K562 (cell line): ENCODE measurements around the gene EGFL7. TPM values are rescaled to one million over a fixed set of nuclear protein-coding genes. Genes with fewer than 3 reads are reported as not detected.

Experiments used
- ATAC-seq: fragments of 200-7000 bp; cut with Tn5 transposase; 3 replicates; pipeline ENCODE4 v1.9.1; 2020; ENCODE audit warnings: moderate library complexity
- BruUV-seq: library from RNA; stranded (reverse); fragments of 400-500 nt; replicated peaks from 2 replicates; lab custom pipeline; 2021; lab: Mats Ljungman, UMichigan
- CTCF ChIA-PET: fragments of 300-600 bp; formaldehyde crosslinking; extraction: SDS; loops from one replicate; lab custom pipeline; 2021; ENCODE audit warnings: low intra/inter-chr PET ratio; lab: Yijun Ruan, JAX
- POLR2A ChIA-PET: fragments of 300-600, 350-650 bp; sonication (Branson Sonifier 250); formaldehyde crosslinking; extraction: SDS; loops from one replicate; lab custom pipeline; 2021; ENCODE audit warnings: antibody characterized with exemption, inconsistent platforms; lab: Yijun Ruan, JAX
- DNase-seq, 4 experiments: peaks; one replicate each; pipeline versions ENCODE4 v3.0.0 to v3.0.0-alpha.2; 2011 to 2018; ENCODE audit warnings: low spot score in 3 of 4, mixed read lengths in 3 of 4; ENCODE audit errors: extremely low read depth in 1 of 4
- FAIRE-seq: peaks from 2 replicates; lab custom pipeline; 2011; peaks lifted over from hg19 to GRCh38; lab: Jason Lieb, UNC
- H2AFZ ChIP-seq: 2 replicates; pipeline ENCODE4 v1.6.0; 2011; ENCODE audit warnings: low read depth, low read length, control low read depth, inconsistent platforms
- H3K27ac ChIP-seq: fragments of 200-600 bp; 3 replicates; pipeline ENCODE4 v1.8.0; 2011; ENCODE audit warnings: low read depth, mild to moderate bottlenecking, control low read depth, inconsistent platforms, low read length, moderate library complexity, mixed read lengths; ENCODE audit errors: extremely low read depth
- H3K27me3 ChIP-seq, 2 experiments: fragments of 300-600 bp in 1 of 2; 2 replicates in 1 of 2; 3 replicates in 1 of 2; pipeline versions ENCODE4 v1.6.0 to v1.8.0; 2011; ENCODE audit warnings: inconsistent platforms in 2 of 2, low read length in 2 of 2, mild to moderate bottlenecking in 1 of 2, mixed read lengths in 1 of 2, moderate library complexity in 1 of 2; ENCODE audit not compliant: control insufficient read depth in 2 of 2, insufficient read depth in 2 of 2
- H3K36me3 ChIP-seq: fragments of 300-600 bp; 3 replicates; pipeline ENCODE4 v1.8.0; 2011; ENCODE audit warnings: mild to moderate bottlenecking, low read length, inconsistent platforms; ENCODE audit not compliant: control insufficient read depth, insufficient read depth
- H3K4me1 ChIP-seq, 2 experiments: fragments of 200-600 bp in 1 of 2; replicated peaks in 1 of 2; 2 replicates in 1 of 2; 3 replicates in 1 of 2; pipeline versions ENCODE4 v1.5.1 to v1.8.0; 2011; ENCODE audit warnings: inconsistent platforms in 2 of 2, low read length in 2 of 2, mild to moderate bottlenecking in 1 of 2, mixed read lengths in 1 of 2, moderate library complexity in 1 of 2; ENCODE audit not compliant: control insufficient read depth in 2 of 2, insufficient read depth in 2 of 2
- H3K4me2 ChIP-seq: 2 replicates; pipeline ENCODE4 v1.6.1; 2011; ENCODE audit warnings: low read length, control low read depth, inconsistent platforms, mixed read lengths; ENCODE audit not compliant: insufficient read depth
- H3K4me3 ChIP-seq: fragments of 200-600 bp; sonication (generic), shearing (Covaris generic); 2 replicates; pipeline ENCODE4 v1.5.1; 2016; ENCODE audit warnings: control low read depth, inconsistent platforms
- H3K79me2 ChIP-seq: fragments of 200-600 bp; 3 replicates; pipeline ENCODE4 v1.8.0; 2011; ENCODE audit warnings: low read length, inconsistent platforms; ENCODE audit not compliant: control insufficient read depth, insufficient read depth
- H3K9ac ChIP-seq, 2 experiments: 2 replicates each; pipeline versions ENCODE4 v1.6.0 to v1.6.1; 2011; ENCODE audit warnings: low read depth in 2 of 2, low read length in 2 of 2, control low read depth in 1 of 2, inconsistent platforms in 1 of 2, mild to moderate bottlenecking in 1 of 2, mixed read lengths in 1 of 2; ENCODE audit not compliant: insufficient read depth in 1 of 2
- H3K9me1 ChIP-seq: one replicate; pipeline ENCODE4 v1.6.0; 2011; ENCODE audit warnings: inconsistent platforms, mild to moderate bottlenecking, low read length, moderate library complexity; ENCODE audit not compliant: control insufficient read depth, insufficient read depth
- H3K9me3 ChIP-seq: replicated peaks from 2 replicates; pipeline ENCODE4 v1.5.1; 2011; ENCODE audit warnings: low read depth, low read length, inconsistent platforms; ENCODE audit not compliant: control insufficient read depth, insufficient read depth
- H4K20me1 ChIP-seq: replicated peaks from 2 replicates; pipeline ENCODE4 v1.6.1; 2011; ENCODE audit warnings: low read length, inconsistent platforms, mixed read lengths; ENCODE audit not compliant: control insufficient read depth, insufficient read depth
- CREB1 ChIP-seq, 2 experiments: sonication (generic) in 1 of 2; formaldehyde crosslinking in 1 of 2; IDR thresholded peaks; 2 replicates each; pipeline versions ENCODE4 v1.6.1 to v1.8.0; 2012 to 2022; ENCODE audit warnings: inconsistent platforms in 1 of 2, mild to moderate bottlenecking in 1 of 2, missing genetic modification reagents in 1 of 2, moderate library complexity in 1 of 2
- YY1 ChIP-seq, 3 experiments: IDR thresholded peaks; 2 replicates each; pipeline ENCODE4 v1.6.1; 2011; ENCODE audit warnings: low read length in 2 of 3, mild to moderate bottlenecking in 2 of 3, moderate library complexity in 2 of 3, borderline replicate concordance in 1 of 3, control low read depth in 1 of 3, low read depth in 1 of 3; ENCODE audit not compliant: insufficient read depth in 3 of 3, insufficient replicate concordance in 2 of 3, control insufficient read depth in 1 of 3, insufficient read length in 1 of 3; ENCODE audit errors: extremely low read depth in 1 of 3
- ZBTB1 ChIP-seq: sonication (generic); formaldehyde crosslinking; IDR thresholded peaks from 2 replicates; pipeline ENCODE4 v1.8.1; 2023; ENCODE audit warnings: missing genetic modification reagents, low read depth, mild to moderate bottlenecking, borderline replicate concordance
- ZBTB8A ChIP-seq: fragments of 450-650 bp; IDR thresholded peaks from 2 replicates; pipeline ENCODE4 v1.6.1; 2018; ENCODE audit warnings: mild to moderate bottlenecking, moderate library complexity; ENCODE audit not compliant: partially characterized antibody
- ZNF695 ChIP-seq: fragments of 450-650 bp; formaldehyde crosslinking; IDR thresholded peaks from 2 replicates; pipeline ENCODE4 v1.4.0; 2020; ENCODE audit warnings: mild to moderate bottlenecking, moderate library complexity
- WGBS: fragments of 100-300 bp; shearing (Covaris generic); methylation state at CpG from one replicate; pipeline ENCODE4 v1.1.6; 2016; ENCODE audit warnings: low coverage, mixed read lengths; ENCODE audit not compliant: insufficient coverage; ENCODE audit errors: missing lambda C conversion rate; 5-methylcytosine and 5-hydroxymethylcytosine counted together
- in situ Hi-C: fragments of 300-500 bp; cut with MboI; formaldehyde crosslinking; loops from 4 replicates; pipeline ENCODE4 v1.15.0; 2018; ENCODE audit warnings: inconsistent platforms, mixed read lengths
- intact Hi-C: fragments of 100-400 bp; cut with micrococcal nuclease; formaldehyde crosslinking; loops from 2 replicates; pipeline ENCODE4 v1.14.2; 2022
- polyA plus RNA-seq, 8 experiments: library from polyadenylated mRNA; depleted of rRNA in 4 of 8; stranded (reverse) in 5 of 8; unstranded in 3 of 8; fragments of >200 nt; fragmentation: Nextera tagmentation in 2 of 8; fragmentation: Illumina TruSeq in 1 of 8; extraction: Ambion mirVana in 2 of 8; extraction: Trizol in 1 of 8; gene quantifications; 2 replicates each; pipeline versions ENCODE4 v1.2.1 to v1.2.3, GENCODE V29; 2011 to 2014; ENCODE audit warnings: inconsistent platforms in 1 of 8, missing spikeins in 1 of 8
- total RNA-seq, 7 experiments: library from RNA; depleted of rRNA in 6 of 7; stranded (reverse); fragments of >200 nt in 6 of 7; fragmentation: Illumina TruSeq in 2 of 7; extraction: Trizol in 2 of 7; gene quantifications; 2 replicates each; pipeline versions ENCODE4 v1.2.1 to v1.2.3, GENCODE V29; 2011 to 2021; ENCODE audit warnings: low replicate concordance in 1 of 7
- TF ChIP-seq, protein P1 (sequence below): sonication (generic); formaldehyde crosslinking; IDR thresholded peaks from 2 replicates; pipeline ENCODE4 v1.8.0; 2023; ENCODE audit warnings: mild to moderate bottlenecking, missing genetic modification reagents
- TF ChIP-seq, protein P2 (sequence below), 2 experiments: fragments of 450-650 bp; IDR thresholded peaks; 2 replicates each; pipeline ENCODE4 v1.6.1; 2016

The EGFL7 gene
- total and polyA plus RNA-seq, 9 of the 15 experiments (the other 6 are each of a cell fraction or from before 2014, with no cell fraction given), result 1.5 to 286 (median 55.5) TPM

DNA sequence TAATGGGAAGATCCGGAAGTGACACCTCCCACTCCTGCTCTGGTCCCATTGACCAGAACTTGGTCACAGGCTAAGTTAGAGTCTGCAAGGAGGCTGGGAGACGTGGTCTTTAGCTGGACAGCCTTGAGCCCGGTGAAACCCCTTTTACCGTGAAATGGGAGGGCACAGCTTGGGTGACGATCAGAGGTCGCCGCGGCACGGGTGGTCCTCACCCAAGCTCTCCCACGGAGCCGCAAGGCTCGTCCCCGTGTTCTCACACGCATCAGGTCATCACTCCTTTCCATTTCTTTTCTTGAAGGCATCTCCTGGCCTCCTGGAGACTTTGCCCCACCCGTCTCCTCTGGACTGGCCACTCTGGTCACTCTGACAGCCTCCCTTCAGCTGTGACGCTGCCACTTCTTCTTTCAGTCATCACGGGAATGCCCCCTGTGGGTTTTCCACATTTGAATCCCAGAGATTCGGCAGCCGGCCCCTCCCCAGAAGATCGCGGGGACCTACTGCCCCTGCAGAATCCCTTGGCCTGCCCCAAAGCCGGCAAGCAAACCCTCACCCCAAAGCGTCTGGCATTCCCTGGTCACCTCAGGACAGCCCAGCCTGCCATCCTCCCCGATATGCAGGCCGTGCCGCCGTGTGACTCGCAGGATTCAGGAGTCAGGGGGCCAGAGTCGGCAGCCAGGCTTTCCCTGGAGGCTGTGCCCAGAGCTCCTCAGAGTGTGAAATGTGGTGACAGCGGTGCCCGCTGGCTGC, 18.9 kb upstream of the EGFL7 start:
- H3K9me3 ChIP-seq, result no peaks in the 10 kb centered on the region
- FAIRE-seq, result no peak
- POLR2A ChIA-PET, result interaction anchor here (0.6 to 1.1 kb wide), 2 partner anchors 10 to 62 kb away, joined by 3 read pairs; no protein-coding TSS in a partner anchor
- peak overlapping the region; percentile 38; the same call in 1 of the 2 replicates for H3K4me2 ChIP-seq
- in situ Hi-C loops (loop anchor here (25.0 kb wide), 1 partner anchor 306 kb away; the partner anchor contains the start of gene GPSM1), intact Hi-C loops (loop anchor here (2.0 kb wide), 1 partner anchor 13 kb away; no protein-coding TSS in a partner anchor)
- H3K4me3 ChIP-seq, result no peak overlapping the region
- peaks cover 38 to 60% of the 10 kb centered on the region in 2 experiments for H3K4me1 ChIP-seq
- no peaks in the 10 kb centered on the region for H3K27me3 ChIP-seq
- DNase-seq, result no peak
- TF ChIP-seq ZBTB1 (0 out of 2 replicates have a peak, but pooled peaks have one; percentile 3), CREB1 (IDR thresholded peaks at IDR 0.05) (no peak), CREB1 (CRISPR knock-in tag; IDR thresholded peaks at IDR 0.05) (no peak), YY1 (IDR thresholded peaks at IDR 0.05; ENCODE audit: borderline replicate concordance in 1 of 3, control insufficient read depth in 1 of 3, extremely low read depth in 1 of 3, insufficient read depth in 3 of 3, insufficient read length in 1 of 3, insufficient replicate concordance in 2 of 3, low read depth in 1 of 3, low read length in 2 of 3) (no peak), ZBTB8A (no peak), ZNF695 (CRISPR knock-in tag) (no peak)
- TF ChIP-seq, protein P1, sequence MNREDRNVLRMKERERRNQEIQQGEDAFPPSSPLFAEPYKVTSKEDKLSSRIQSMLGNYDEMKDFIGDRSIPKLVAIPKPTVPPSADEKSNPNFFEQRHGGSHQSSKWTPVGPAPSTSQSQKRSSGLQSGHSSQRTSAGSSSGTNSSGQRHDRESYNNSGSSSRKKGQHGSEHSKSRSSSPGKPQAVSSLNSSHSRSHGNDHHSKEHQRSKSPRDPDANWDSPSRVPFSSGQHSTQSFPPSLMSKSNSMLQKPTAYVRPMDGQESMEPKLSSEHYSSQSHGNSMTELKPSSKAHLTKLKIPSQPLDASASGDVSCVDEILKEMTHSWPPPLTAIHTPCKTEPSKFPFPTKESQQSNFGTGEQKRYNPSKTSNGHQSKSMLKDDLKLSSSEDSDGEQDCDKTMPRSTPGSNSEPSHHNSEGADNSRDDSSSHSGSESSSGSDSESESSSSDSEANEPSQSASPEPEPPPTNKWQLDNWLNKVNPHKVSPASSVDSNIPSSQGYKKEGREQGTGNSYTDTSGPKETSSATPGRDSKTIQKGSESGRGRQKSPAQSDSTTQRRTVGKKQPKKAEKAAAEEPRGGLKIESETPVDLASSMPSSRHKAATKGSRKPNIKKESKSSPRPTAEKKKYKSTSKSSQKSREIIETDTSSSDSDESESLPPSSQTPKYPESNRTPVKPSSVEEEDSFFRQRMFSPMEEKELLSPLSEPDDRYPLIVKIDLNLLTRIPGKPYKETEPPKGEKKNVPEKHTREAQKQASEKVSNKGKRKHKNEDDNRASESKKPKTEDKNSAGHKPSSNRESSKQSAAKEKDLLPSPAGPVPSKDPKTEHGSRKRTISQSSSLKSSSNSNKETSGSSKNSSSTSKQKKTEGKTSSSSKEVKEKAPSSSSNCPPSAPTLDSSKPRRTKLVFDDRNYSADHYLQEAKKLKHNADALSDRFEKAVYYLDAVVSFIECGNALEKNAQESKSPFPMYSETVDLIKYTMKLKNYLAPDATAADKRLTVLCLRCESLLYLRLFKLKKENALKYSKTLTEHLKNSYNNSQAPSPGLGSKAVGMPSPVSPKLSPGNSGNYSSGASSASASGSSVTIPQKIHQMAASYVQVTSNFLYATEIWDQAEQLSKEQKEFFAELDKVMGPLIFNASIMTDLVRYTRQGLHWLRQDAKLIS (CRISPR knock-in tag), result no peak
- TF ChIP-seq, protein P2, sequence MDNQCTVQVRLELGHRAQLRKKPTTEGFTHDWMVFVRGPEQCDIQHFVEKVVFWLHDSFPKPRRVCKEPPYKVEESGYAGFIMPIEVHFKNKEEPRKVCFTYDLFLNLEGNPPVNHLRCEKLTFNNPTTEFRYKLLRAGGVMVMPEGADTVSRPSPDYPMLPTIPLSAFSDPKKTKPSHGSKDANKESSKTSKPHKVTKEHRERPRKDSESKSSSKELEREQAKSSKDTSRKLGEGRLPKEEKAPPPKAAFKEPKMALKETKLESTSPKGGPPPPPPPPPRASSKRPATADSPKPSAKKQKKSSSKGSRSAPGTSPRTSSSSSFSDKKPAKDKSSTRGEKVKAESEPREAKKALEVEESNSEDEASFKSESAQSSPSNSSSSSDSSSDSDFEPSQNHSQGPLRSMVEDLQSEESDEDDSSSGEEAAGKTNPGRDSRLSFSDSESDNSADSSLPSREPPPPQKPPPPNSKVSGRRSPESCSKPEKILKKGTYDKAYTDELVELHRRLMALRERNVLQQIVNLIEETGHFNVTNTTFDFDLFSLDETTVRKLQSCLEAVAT (IDR thresholded peaks at IDR 0.05), result peak in 1 of 2 experiments; percentile 69; a peak in 2 of 4 replicates
- H3K9ac ChIP-seq, result peak overlapping the region in 1 of 2 experiments; percentile 94; a peak in 2 of 4 replicates
- H3K36me3 ChIP-seq, result no peaks in the 10 kb centered on the region
- no peaks in the 10 kb centered on the region for H3K9me1 ChIP-seq
- H4K20me1 ChIP-seq, result no peaks in the 10 kb centered on the region
- CTCF ChIA-PET, result interaction anchor here (0.6 to 1.9 kb wide), 5 partner anchors 10 to 305 kb away, joined by 3 to 11 read pairs (median 4); no protein-coding TSS in a partner anchor
- no peak overlapping the region for H3K27ac ChIP-seq
- H3K79me2 ChIP-seq, result peaks cover 31% of the 10 kb centered on the region
- no peak for ATAC-seq
- peak overlapping the region; percentile 57 for H2AFZ ChIP-seq
- 73% methylated on average over 31 of the region's 31 CpGs for WGBS
- BruUV-seq, result no TSS peak
